IMR-90 (cell line): ENCODE measurements around the gene LATS2. TPM values are rescaled to one million over a fixed set of nuclear protein-coding genes. Genes with fewer than 3 reads are reported as not detected.
A peak's percentile ranks its signal among the peaks of the same experiment; 100 is the strongest.

ENCODE experiments used
- ATAC-seq: fragments of 200-7000 bp; cut with Tn5 transposase; 2 replicates; pipeline ENCODE4 v1.9.1; 2020; ENCODE audit warnings: low read depth, mild to moderate bottlenecking, moderate library complexity
- BruUV-seq: library from RNA; stranded (reverse); fragments of 400-500 nt; replicated peaks from 2 replicates; lab custom pipeline; 2021; lab: Mats Ljungman, UMichigan
- CTCF ChIA-PET: fragments of 300-600 bp; formaldehyde crosslinking; extraction: SDS; loops from one replicate; lab custom pipeline; 2021; ENCODE audit warnings: antibody characterized with exemption; lab: Yijun Ruan, JAX
- POLR2A ChIA-PET: fragments of 300-600 bp; sonication (Branson Sonifier 250); formaldehyde crosslinking; loops from one replicate; lab custom pipeline; 2022; ENCODE audit warnings: antibody characterized with exemption; ENCODE audit not compliant: unreplicated experiment; lab: Charles Lee
- DNase-seq: peaks from one replicate; pipeline ENCODE4 v3.0.0; 2013
- H2AFZ ChIP-seq: replicated peaks from 2 replicates; pipeline ENCODE3; 2013; ENCODE audit warnings: low read length, mild to moderate bottlenecking; ENCODE audit not compliant: poor library complexity
- H2AK5ac ChIP-seq: 2 replicates; pipeline ENCODE4 v1.6.1; 2013; ENCODE audit warnings: low read depth, low read length, inconsistent platforms
- H2AK9ac ChIP-seq: replicated peaks from 2 replicates; pipeline ENCODE3; 2013; ENCODE audit warnings: mild to moderate bottlenecking, low read depth, low read length, moderate library complexity; ENCODE audit not compliant: poor library complexity
- H2BK120ac ChIP-seq: 2 replicates; pipeline ENCODE4 v1.6.1; 2013; ENCODE audit warnings: low read depth, low read length, inconsistent platforms
- H2BK15ac ChIP-seq: 3 replicates; pipeline ENCODE4 v1.6.1; 2013; ENCODE audit warnings: low read depth, low read length, inconsistent platforms
- H2BK20ac ChIP-seq: 2 replicates; pipeline ENCODE4 v1.6.1; 2013; ENCODE audit warnings: low read depth, mild to moderate bottlenecking, inconsistent platforms, low read length, moderate library complexity
- H2BK5ac ChIP-seq: 2 replicates; pipeline ENCODE4 v1.6.1; 2013; ENCODE audit warnings: mild to moderate bottlenecking, low read depth, low read length, inconsistent platforms; ENCODE audit not compliant: poor library complexity, severe bottlenecking
- H3K14ac ChIP-seq: replicated peaks from 2 replicates; pipeline ENCODE4 v1.6.1; 2013; ENCODE audit warnings: low read depth, low read length, inconsistent platforms
- H3K18ac ChIP-seq: 2 replicates; pipeline ENCODE4 v1.6.1; 2013; ENCODE audit warnings: low read depth, low read length, control low read depth
- H3K23ac ChIP-seq: 2 replicates; pipeline ENCODE4 v1.6.1; 2013; ENCODE audit warnings: low read depth, low read length, inconsistent platforms
- H3K27ac ChIP-seq: 2 replicates; pipeline ENCODE4 v1.5.1; 2013; ENCODE audit warnings: mild to moderate bottlenecking, control low read depth, low read length; ENCODE audit not compliant: insufficient read depth
- H3K27me3 ChIP-seq: 2 replicates; pipeline ENCODE4 v1.6.1; 2013; ENCODE audit warnings: low read length; ENCODE audit not compliant: control insufficient read depth, insufficient read depth
- H3K36me3 ChIP-seq: 2 replicates; pipeline ENCODE4 v1.6.1; 2013; ENCODE audit warnings: low read length, mixed read lengths; ENCODE audit not compliant: control insufficient read depth, insufficient read depth
- H3K4ac ChIP-seq: 2 replicates; pipeline ENCODE4 v1.6.1; 2013; ENCODE audit warnings: low read depth, low read length, inconsistent platforms
- H3K4me1 ChIP-seq: 2 replicates; pipeline ENCODE4 v1.6.1; 2013; ENCODE audit warnings: low read length, mixed read lengths; ENCODE audit not compliant: control insufficient read depth, insufficient read depth
- H3K4me2 ChIP-seq: 2 replicates; pipeline ENCODE4 v1.6.1; 2013; ENCODE audit warnings: low read depth, mild to moderate bottlenecking, control low read depth, low read length, moderate library complexity
- H3K4me3 ChIP-seq: 2 replicates; pipeline ENCODE4 v1.5.1; 2013; ENCODE audit warnings: low read depth, mild to moderate bottlenecking, control low read depth, low read length, moderate library complexity; ENCODE audit not compliant: insufficient read depth
- H3K56ac ChIP-seq: 2 replicates; pipeline ENCODE4 v1.6.1; 2013; ENCODE audit warnings: low read length, inconsistent platforms; ENCODE audit not compliant: insufficient read depth; ENCODE audit errors: extremely low read depth
- H3K79me1 ChIP-seq, 2 experiments: 2 replicates each; pipeline ENCODE4 v1.6.1; 2013; ENCODE audit warnings: low read length in 2 of 2, inconsistent platforms in 1 of 2, low read depth in 1 of 2
- H3K9ac ChIP-seq: 2 replicates; pipeline ENCODE4 v1.6.1; 2013; ENCODE audit warnings: low read depth, low read length, control low read depth
- H3K9me1 ChIP-seq: 2 replicates; pipeline ENCODE4 v1.6.1; 2013; ENCODE audit warnings: low read length, inconsistent platforms; ENCODE audit not compliant: insufficient read depth
- H3K9me3 ChIP-seq: 2 replicates; pipeline ENCODE4 v1.6.1; 2013; ENCODE audit warnings: low read length; ENCODE audit not compliant: control insufficient read depth, insufficient read depth
- H4K20me1 ChIP-seq: 2 replicates; pipeline ENCODE4 v1.6.1; 2013; ENCODE audit warnings: low read length, inconsistent platforms; ENCODE audit not compliant: insufficient read depth
- H4K5ac ChIP-seq: 2 replicates; pipeline ENCODE4 v1.6.1; 2013; ENCODE audit warnings: mild to moderate bottlenecking, low read depth, low read length, control low read depth
- H4K8ac ChIP-seq, 2 experiments: 2 replicates each; pipeline ENCODE4 v1.6.1; 2013; ENCODE audit warnings: low read depth in 2 of 2, low read length in 2 of 2, control low read depth in 1 of 2, inconsistent platforms in 1 of 2
- H4K91ac ChIP-seq: 2 replicates; pipeline ENCODE4 v1.6.1; 2013; ENCODE audit warnings: low read depth, low read length, inconsistent platforms; ENCODE audit not compliant: insufficient read depth
- BHLHE40 ChIP-seq: fragments of 150-350 bp; IDR thresholded peaks from 2 replicates; pipeline ENCODE4 v1.6.1; 2016; ENCODE audit warnings: mild to moderate bottlenecking, low read depth, low read length
- CEBPB ChIP-seq: IDR thresholded peaks from 2 replicates; pipeline ENCODE4 v1.6.1; 2012; ENCODE audit warnings: low read depth, low read length, improper control_type of control experiment
- CHD1 ChIP-seq: IDR thresholded peaks from 2 replicates; pipeline ENCODE4 v1.6.1; 2012; ENCODE audit warnings: low read depth, low read length, improper control_type of control experiment
- FOS ChIP-seq: fragments of 150-350 bp; IDR thresholded peaks from 2 replicates; pipeline ENCODE4 v1.6.1; 2016; ENCODE audit warnings: low read depth, low read length
- MAFK ChIP-seq: IDR thresholded peaks from 2 replicates; pipeline ENCODE4 v1.6.1; 2012; ENCODE audit warnings: low read depth, low read length, improper control_type of control experiment
- MAZ ChIP-seq: IDR thresholded peaks from 2 replicates; pipeline ENCODE4 v1.6.1; 2012; ENCODE audit warnings: low read depth, mild to moderate bottlenecking, low read length, improper control_type of control experiment, moderate library complexity, borderline replicate concordance
- MXI1 ChIP-seq: IDR thresholded peaks from 2 replicates; pipeline ENCODE4 v1.6.1; 2012; ENCODE audit warnings: low read depth, mild to moderate bottlenecking, low read length, moderate library complexity, borderline replicate concordance
- NFE2L2 ChIP-seq: fragments of 150-350 bp; IDR thresholded peaks from 2 replicates; pipeline ENCODE4 v1.6.1; 2016; ENCODE audit warnings: low read depth, mild to moderate bottlenecking, low read length
- POLR2A ChIP-seq: IDR thresholded peaks from 2 replicates; pipeline ENCODE4 v1.6.1; 2012; ENCODE audit warnings: mild to moderate bottlenecking, low read depth, low read length
- RAD21 ChIP-seq: IDR thresholded peaks from 2 replicates; pipeline ENCODE4 v1.6.1; 2012; ENCODE audit warnings: low read length, improper control_type of control experiment
- RCOR1 ChIP-seq: IDR thresholded peaks from 2 replicates; pipeline ENCODE4 v1.6.1; 2012; ENCODE audit warnings: mild to moderate bottlenecking, low read length, improper control_type of control experiment; ENCODE audit not compliant: insufficient replicate concordance
- RFX5 ChIP-seq: IDR thresholded peaks from 2 replicates; pipeline ENCODE4 v1.8.0; 2012; ENCODE audit warnings: low read depth, mild to moderate bottlenecking, low read length, moderate library complexity
- SMC3 ChIP-seq: fragments of 150-350 bp; IDR thresholded peaks from 2 replicates; pipeline ENCODE4 v1.6.1; 2016; ENCODE audit warnings: low read depth, mild to moderate bottlenecking, antibody characterized with exemption, low read length, moderate library complexity
- WGBS, 2 experiments: methylation state at CpG; one replicate each; pipeline versions ENCODE4 v1.1.5 to v1.1.7; 2013; ENCODE audit warnings: missing lambda C conversion rate in 2 of 2; ENCODE audit not compliant: insufficient read length in 1 of 2; ENCODE audit errors: extremely low coverage in 2 of 2; 5-methylcytosine and 5-hydroxymethylcytosine counted together
- dilution Hi-C: fragments of 300-500 bp; cut with HindIII; formaldehyde crosslinking; loops from one replicate; pipeline ENCODE4 v1.14.3; 2018; ENCODE audit warnings: low sequenced_read_pairs; ENCODE audit not compliant: unreplicated experiment
- in situ Hi-C: fragments of 300-500 bp; cut with MboI; formaldehyde crosslinking; loops from 3 replicates; pipeline ENCODE4 v1.14.3; 2019; ENCODE audit warnings: low sequenced_read_pairs, inconsistent platforms, mixed read lengths
- intact Hi-C: fragments of 100-400 bp; cut with micrococcal nuclease; formaldehyde crosslinking; loops from 2 replicates; pipeline ENCODE4 v1.10.0; 2022
- polyA plus RNA-seq, 3 experiments: library from polyadenylated mRNA; depleted of rRNA; stranded (reverse); fragments of >200 nt; gene quantifications; 2 replicates each; pipeline ENCODE4 v1.2.3, GENCODE V29; 2012; ENCODE audit warnings: low replicate concordance in 1 of 3
- total RNA-seq: library from RNA; depleted of rRNA; stranded (reverse); fragments of >200 nt; gene quantifications from 2 replicates; pipeline ENCODE4 v1.2.3, GENCODE V29; 2012
- TF ChIP-seq, protein P1 (sequence below): conservative IDR thresholded peaks from 2 replicates; pipeline ENCODE4 v1.5.1; 2012; ENCODE audit warnings: mild to moderate bottlenecking, low read depth, low read length, improper control_type of control experiment
- TF ChIP-seq, protein P2 (sequence below): fragments of 150-350 bp; IDR thresholded peaks from 2 replicates; pipeline ENCODE4 v1.6.1; 2017; ENCODE audit warnings: mild to moderate bottlenecking, antibody characterized with exemption, low read length, low read depth
- TF ChIP-seq, protein P3 (sequence below): fragments of 150-350 bp; IDR thresholded peaks from 2 replicates; pipeline ENCODE4 v1.6.1; 2016; ENCODE audit warnings: low read depth, mild to moderate bottlenecking, low read length, moderate library complexity, borderline replicate concordance

The LATS2 gene
- total and polyA plus RNA-seq, 2 of the 4 experiments (the other 2 are of a cell fraction), result 12.7 to 22.4 TPM

- peak overlapping the region; percentile 83 for H2BK120ac ChIP-seq
- H4K91ac ChIP-seq, result no peak overlapping the region
- peak overlapping the region; percentile 78 for H3K4ac ChIP-seq
- TF ChIP-seq CHD1 (no peak), RCOR1 (no peak), CEBPB (no peak), MXI1 (no peak), NFE2L2 (no peak), POLR2A (no peak), FOS (no peak), RAD21 (no peak), RFX5 (no peak), SMC3 (no peak), MAZ (no peak), MAFK (no peak), BHLHE40 (no peak)
- TF ChIP-seq, protein P1, sequence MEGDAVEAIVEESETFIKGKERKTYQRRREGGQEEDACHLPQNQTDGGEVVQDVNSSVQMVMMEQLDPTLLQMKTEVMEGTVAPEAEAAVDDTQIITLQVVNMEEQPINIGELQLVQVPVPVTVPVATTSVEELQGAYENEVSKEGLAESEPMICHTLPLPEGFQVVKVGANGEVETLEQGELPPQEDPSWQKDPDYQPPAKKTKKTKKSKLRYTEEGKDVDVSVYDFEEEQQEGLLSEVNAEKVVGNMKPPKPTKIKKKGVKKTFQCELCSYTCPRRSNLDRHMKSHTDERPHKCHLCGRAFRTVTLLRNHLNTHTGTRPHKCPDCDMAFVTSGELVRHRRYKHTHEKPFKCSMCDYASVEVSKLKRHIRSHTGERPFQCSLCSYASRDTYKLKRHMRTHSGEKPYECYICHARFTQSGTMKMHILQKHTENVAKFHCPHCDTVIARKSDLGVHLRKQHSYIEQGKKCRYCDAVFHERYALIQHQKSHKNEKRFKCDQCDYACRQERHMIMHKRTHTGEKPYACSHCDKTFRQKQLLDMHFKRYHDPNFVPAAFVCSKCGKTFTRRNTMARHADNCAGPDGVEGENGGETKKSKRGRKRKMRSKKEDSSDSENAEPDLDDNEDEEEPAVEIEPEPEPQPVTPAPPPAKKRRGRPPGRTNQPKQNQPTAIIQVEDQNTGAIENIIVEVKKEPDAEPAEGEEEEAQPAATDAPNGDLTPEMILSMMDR, result no peak
- TF ChIP-seq, protein P2, sequence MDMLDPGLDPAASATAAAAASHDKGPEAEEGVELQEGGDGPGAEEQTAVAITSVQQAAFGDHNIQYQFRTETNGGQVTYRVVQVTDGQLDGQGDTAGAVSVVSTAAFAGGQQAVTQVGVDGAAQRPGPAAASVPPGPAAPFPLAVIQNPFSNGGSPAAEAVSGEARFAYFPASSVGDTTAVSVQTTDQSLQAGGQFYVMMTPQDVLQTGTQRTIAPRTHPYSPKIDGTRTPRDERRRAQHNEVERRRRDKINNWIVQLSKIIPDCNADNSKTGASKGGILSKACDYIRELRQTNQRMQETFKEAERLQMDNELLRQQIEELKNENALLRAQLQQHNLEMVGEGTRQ, result no peak
- TF ChIP-seq, protein P3, sequence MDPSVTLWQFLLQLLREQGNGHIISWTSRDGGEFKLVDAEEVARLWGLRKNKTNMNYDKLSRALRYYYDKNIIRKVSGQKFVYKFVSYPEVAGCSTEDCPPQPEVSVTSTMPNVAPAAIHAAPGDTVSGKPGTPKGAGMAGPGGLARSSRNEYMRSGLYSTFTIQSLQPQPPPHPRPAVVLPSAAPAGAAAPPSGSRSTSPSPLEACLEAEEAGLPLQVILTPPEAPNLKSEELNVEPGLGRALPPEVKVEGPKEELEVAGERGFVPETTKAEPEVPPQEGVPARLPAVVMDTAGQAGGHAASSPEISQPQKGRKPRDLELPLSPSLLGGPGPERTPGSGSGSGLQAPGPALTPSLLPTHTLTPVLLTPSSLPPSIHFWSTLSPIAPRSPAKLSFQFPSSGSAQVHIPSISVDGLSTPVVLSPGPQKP, result no peak
- H3K9me1 ChIP-seq, result peaks cover 50% of the 10 kb centered on the region
- no peak overlapping the region for H2AK9ac ChIP-seq
- H4K5ac ChIP-seq, result peak overlapping the region; percentile 27; the same call in 1 of the 2 replicates
- H3K14ac ChIP-seq, result peak overlapping the region; percentile 34; the same call in 1 of the 2 replicates
- H3K27me3 ChIP-seq, result no peaks in the 10 kb centered on the region
- 0 out of 2 replicates have a peak overlapping the region, but pooled peaks have one; percentile 10 for H3K9ac ChIP-seq
- in situ Hi-C loops, result loop anchor here (10.0 kb wide), 1 partner anchor 61 kb away; no protein-coding TSS in a partner anchor
- ATAC-seq (no peak), DNase-seq (no peak)
- peaks cover 47% of the 10 kb centered on the region for H3K4me1 ChIP-seq
- H3K4me2 ChIP-seq, result no peak overlapping the region
- ChIA-PET POLR2A (no interaction called here), CTCF (no interaction called here)
- H2BK15ac ChIP-seq, result no peak overlapping the region
- H3K27ac ChIP-seq, result peak overlapping the region; percentile 98; the same call in 1 of the 2 replicates
- no peak overlapping the region for H2BK20ac ChIP-seq
- H4K8ac ChIP-seq, result peak overlapping the region in 1 of 2 experiments; percentile 23; a peak in 1 of 4 replicates
- WGBS, 2 experiments, result 100% methylated on average over 2 of the region's 4 CpGs; no CpG with 5 or more reads in 1 of the 2 experiments
- H3K79me1 ChIP-seq, result peaks cover 19 to 89% of the 10 kb centered on the region in 2 experiments
- peak overlapping the region; percentile 84 for H2BK5ac ChIP-seq
- no peak overlapping the region for H2AFZ ChIP-seq
- peaks cover 12% of the 10 kb centered on the region for H3K36me3 ChIP-seq
- intact Hi-C loops, result loop anchor here (2.0 kb wide), 2 partner anchors 17 to 31 kb away; no protein-coding TSS in a partner anchor
- peaks cover 93% of the 10 kb centered on the region for H4K20me1 ChIP-seq
- H3K4me3 ChIP-seq, result no peak overlapping the region
- H3K23ac ChIP-seq, result no peak overlapping the region; the same call in 1 of the 2 replicates
- dilution Hi-C loops, result no loop called here
- no TSS peak for BruUV-seq
- H3K56ac ChIP-seq, result no peak overlapping the region
- H3K18ac ChIP-seq, result peak overlapping the region; percentile 37
- H3K9me3 ChIP-seq, result no peaks in the 10 kb centered on the region
- H2AK5ac ChIP-seq, result peak overlapping the region; percentile 11; the same call in 1 of the 2 replicates
These were observed 47.7 kb downstream of the LATS2 start for GRCh38 chr13:21013682-21014038.
